T-helper 17 cell (primary cell): ENCODE data around the gene LSM14B. TPM values are rescaled to one million over a fixed set of nuclear protein-coding genes. Genes with fewer than 3 reads are reported as not detected.

ENCODE experiments used
- ATAC-seq: fragments of 150-1000 bp; cut with Tn5 transposase; 2 replicates; pipeline ENCODE4 v1.10.0; 2021; ENCODE audit warnings: mild to moderate bottlenecking, moderate library complexity
- DNase-seq, 3 donors: peaks; one replicate each; pipeline versions ENCODE4 v3.0.0 to v3.0.0-alpha.2; 2020 to 2021
- H3K9me3 ChIP-seq: one replicate; pipeline ENCODE4 v1.7.0; 2013; ENCODE audit warnings: low read length, mild to moderate bottlenecking; ENCODE audit not compliant: control insufficient read depth, poor library complexity, severe bottlenecking
- H3K27ac Mint-ChIP-seq: one replicate; pipeline ENCODE4 v1.8.0; 2022; ENCODE audit warnings: mild to moderate bottlenecking, moderate library complexity, mixed read lengths
- H3K27me3 Mint-ChIP-seq: one replicate; pipeline ENCODE4 v1.8.0; 2022; ENCODE audit warnings: mixed read lengths
- H3K36me3 Mint-ChIP-seq: one replicate; pipeline ENCODE4 v1.8.0; 2022; ENCODE audit warnings: low read depth, mixed read lengths
- H3K4me1 Mint-ChIP-seq: one replicate; pipeline ENCODE4 v1.8.0; 2022; ENCODE audit warnings: mild to moderate bottlenecking, mixed read lengths
- H3K4me3 Mint-ChIP-seq: one replicate; pipeline ENCODE4 v1.8.0; 2022; ENCODE audit warnings: mild to moderate bottlenecking, moderate library complexity, mixed read lengths
- total RNA-seq, 4 donors: library from RNA in 2 of 4; stranded (reverse) in 2 of 4; gene quantifications; one replicate each; pipeline ENCODE4 v1.2.3 and lab custom pipeline; 2022 to 2026

The LSM14B gene
- total RNA-seq, 2 donors from 2014 or later: 32.3 to 34.1 TPM

GRCh38 chr20:62160876-62161275 lies 38.6 kb downstream of the LSM14B start:
- ATAC-seq (no peak), DNase-seq (no peak)
- Mint-ChIP-seq H3K4me1 (peaks cover 11% of the 10 kb centered on the region), H3K36me3 (peaks cover 2% of the 10 kb centered on the region), H3K27me3 (no peaks in the 10 kb centered on the region), H3K4me3 (no peak overlapping the region), H3K27ac (no peak overlapping the region)
- H3K9me3 ChIP-seq: no peaks in the 10 kb centered on the region

- DNase-seq: no peak
- no peaks in the 10 kb centered on the region for H3K9me3 ChIP-seq
- no peaks in the 10 kb centered on the region for H3K27me3 Mint-ChIP-seq
- peak overlapping the region; percentile 47 for H3K27ac Mint-ChIP-seq
- peaks cover 7% of the 10 kb centered on the region for H3K4me1 Mint-ChIP-seq
- no peak for ATAC-seq
- peaks cover 2% of the 10 kb centered on the region for H3K36me3 Mint-ChIP-seq
- no peak overlapping the region for H3K4me3 Mint-ChIP-seq
These were observed 39.1 kb downstream of the LSM14B start for GRCh38 chr20:62161347-62161746.

- Mint-ChIP-seq H3K27ac (no peak overlapping the region), H3K4me1 (peaks cover 5% of the 10 kb centered on the region), H3K4me3 (no peak overlapping the region), H3K27me3 (no peaks in the 10 kb centered on the region), H3K36me3 (peaks cover 2% of the 10 kb centered on the region)
- ATAC-seq (no peak), DNase-seq (no peak)
- H3K9me3 ChIP-seq: no peaks in the 10 kb centered on the region
These were observed 40.6 kb downstream of the LSM14B start for GRCh38 chr20:62162765-62163484.

GRCh38 chr20:62163485-62163865 lies 41.2 kb downstream of the LSM14B start:
- Mint-ChIP-seq H3K4me3 (no peak overlapping the region), H3K27me3 (no peaks in the 10 kb centered on the region), H3K4me1 (peaks cover 5% of the 10 kb centered on the region)

GRCh38 chr20:62163986-62164762 lies 41.9 kb downstream of the LSM14B start:
- H3K27ac Mint-ChIP-seq: no peak overlapping the region
- H3K4me3 Mint-ChIP-seq: no peak overlapping the region

More at GRCh38 chr20:62163485-62163865, 41.2 kb downstream of the LSM14B start:
- Mint-ChIP-seq H3K36me3 (peaks cover 2% of the 10 kb centered on the region), H3K27ac (no peak overlapping the region)
- no peak for ATAC-seq
- no peaks in the 10 kb centered on the region for H3K9me3 ChIP-seq
- DNase-seq: no peak

GRCh38 chr20:62164879-62165761 lies 42.8 kb downstream of the LSM14B start:
- Mint-ChIP-seq H3K4me3 (no peak overlapping the region), H3K27me3 (no peaks in the 10 kb centered on the region), H3K4me1 (no peaks in the 10 kb centered on the region), H3K27ac (no peak overlapping the region), H3K36me3 (peaks cover 2% of the 10 kb centered on the region)
- no peaks in the 10 kb centered on the region for H3K9me3 ChIP-seq
- DNase-seq: peak in 1 of 3 donors; percentile 3
- ATAC-seq: no peak

More at GRCh38 chr20:62163986-62164762, 41.9 kb downstream of the LSM14B start:
- H3K9me3 ChIP-seq: no peaks in the 10 kb centered on the region
- ATAC-seq (no peak), DNase-seq (no peak)
- no peaks in the 10 kb centered on the region for H3K27me3 Mint-ChIP-seq
- peaks cover 5% of the 10 kb centered on the region for H3K4me1 Mint-ChIP-seq
- H3K36me3 Mint-ChIP-seq: peaks cover 2% of the 10 kb centered on the region

GRCh38 chr20:62165762-62166399 lies 43.6 kb downstream of the LSM14B start:
- H3K4me1 Mint-ChIP-seq: no peaks in the 10 kb centered on the region
- H3K9me3 ChIP-seq: no peaks in the 10 kb centered on the region
- no peak overlapping the region for H3K4me3 Mint-ChIP-seq
- ATAC-seq (no peak), DNase-seq (peak in 1 of 3 donors; percentile 6)
- no peaks in the 10 kb centered on the region for H3K27me3 Mint-ChIP-seq
- H3K36me3 Mint-ChIP-seq: peaks cover 2% of the 10 kb centered on the region
- H3K27ac Mint-ChIP-seq: no peak overlapping the region

GRCh38 chr20:62167474-62167873 lies 45.2 kb downstream of the LSM14B start:
- ATAC-seq: no peak
- no peak overlapping the region for H3K4me3 Mint-ChIP-seq
- no peaks in the 10 kb centered on the region for H3K4me1 Mint-ChIP-seq
- H3K27ac Mint-ChIP-seq: no peak overlapping the region
- H3K27me3 Mint-ChIP-seq: no peaks in the 10 kb centered on the region
- no peak for DNase-seq
- peaks cover 2% of the 10 kb centered on the region for H3K36me3 Mint-ChIP-seq
- H3K9me3 ChIP-seq: no peaks in the 10 kb centered on the region

GRCh38 chr20:62168061-62168460 lies 45.8 kb downstream of the LSM14B start:
- Mint-ChIP-seq H3K4me1 (no peaks in the 10 kb centered on the region), H3K27ac (no peak overlapping the region)

GRCh38 chr20:62168890-62169435 lies 46.7 kb downstream of the LSM14B start:
- DNase-seq (no peak), ATAC-seq (no peak)
- no peaks in the 10 kb centered on the region for H3K9me3 ChIP-seq
- H3K27me3 Mint-ChIP-seq: no peaks in the 10 kb centered on the region
- H3K4me1 Mint-ChIP-seq: no peaks in the 10 kb centered on the region
- H3K27ac Mint-ChIP-seq: peak overlapping the region; percentile 45
- peaks cover 2% of the 10 kb centered on the region for H3K36me3 Mint-ChIP-seq
- no peak overlapping the region for H3K4me3 Mint-ChIP-seq

More at GRCh38 chr20:62168061-62168460, 45.8 kb downstream of the LSM14B start:
- ATAC-seq (no peak), DNase-seq (no peak)
- Mint-ChIP-seq H3K4me3 (no peak overlapping the region), H3K27me3 (no peaks in the 10 kb centered on the region), H3K36me3 (peaks cover 2% of the 10 kb centered on the region)
- H3K9me3 ChIP-seq: no peaks in the 10 kb centered on the region

GRCh38 chr20:62170536-62170935 lies 48.3 kb downstream of the LSM14B start:
- ATAC-seq: no peak
- no peaks in the 10 kb centered on the region for H3K4me1 Mint-ChIP-seq

GRCh38 chr20:62171245-62171644 lies 49.0 kb downstream of the LSM14B start:
- H3K4me1 Mint-ChIP-seq: no peaks in the 10 kb centered on the region
- H3K9me3 ChIP-seq: no peaks in the 10 kb centered on the region
- DNase-seq (no peak), ATAC-seq (no peak)
- H3K4me3 Mint-ChIP-seq: no peak overlapping the region
- no peaks in the 10 kb centered on the region for H3K27me3 Mint-ChIP-seq
- peaks cover 8% of the 10 kb centered on the region for H3K36me3 Mint-ChIP-seq
- H3K27ac Mint-ChIP-seq: peak overlapping the region; percentile 57

More at GRCh38 chr20:62170536-62170935, 48.3 kb downstream of the LSM14B start:
- Mint-ChIP-seq H3K27me3 (no peaks in the 10 kb centered on the region), H3K27ac (no peak overlapping the region), H3K4me3 (no peak overlapping the region), H3K36me3 (peaks cover 8% of the 10 kb centered on the region)
- no peaks in the 10 kb centered on the region for H3K9me3 ChIP-seq
- no peak for DNase-seq
